Measurements from ENCODE around the gene CXCR5.

DNA sequence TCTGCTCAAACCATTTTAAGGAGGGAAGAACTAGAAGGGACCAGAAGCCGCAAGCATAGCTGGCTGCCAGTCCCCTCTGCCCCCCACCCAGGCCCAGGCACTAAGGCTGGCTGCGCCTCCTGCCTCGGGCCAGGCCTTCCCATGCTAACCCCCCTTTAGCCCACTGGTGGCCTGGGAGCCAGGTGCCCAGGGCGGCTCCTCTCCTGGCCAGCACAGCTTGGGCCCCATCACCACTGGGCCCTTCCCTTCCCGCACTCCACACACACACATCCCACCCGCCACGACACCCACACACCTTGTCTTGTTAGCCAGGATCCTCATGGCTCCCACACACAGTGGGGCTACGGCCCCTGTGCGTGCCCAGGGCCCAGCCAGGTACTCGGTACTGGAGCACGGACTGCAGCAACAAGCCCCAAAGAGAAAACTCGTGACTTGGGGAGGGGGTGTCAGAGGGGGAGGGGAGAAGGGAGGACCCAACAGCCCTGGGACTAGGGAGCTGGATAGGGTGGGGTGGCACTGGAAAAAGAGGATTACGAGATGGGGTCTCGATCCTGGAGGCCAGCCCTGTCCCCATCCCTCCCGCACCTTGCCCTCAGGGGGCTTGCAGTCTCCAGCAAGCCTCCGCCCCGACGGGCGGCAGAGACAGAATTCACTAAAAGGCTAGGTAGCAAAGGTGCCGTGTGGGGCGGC is 26.1 kb downstream of the CXCR5 start:
- TF ChIP-seq, protein P1, sequence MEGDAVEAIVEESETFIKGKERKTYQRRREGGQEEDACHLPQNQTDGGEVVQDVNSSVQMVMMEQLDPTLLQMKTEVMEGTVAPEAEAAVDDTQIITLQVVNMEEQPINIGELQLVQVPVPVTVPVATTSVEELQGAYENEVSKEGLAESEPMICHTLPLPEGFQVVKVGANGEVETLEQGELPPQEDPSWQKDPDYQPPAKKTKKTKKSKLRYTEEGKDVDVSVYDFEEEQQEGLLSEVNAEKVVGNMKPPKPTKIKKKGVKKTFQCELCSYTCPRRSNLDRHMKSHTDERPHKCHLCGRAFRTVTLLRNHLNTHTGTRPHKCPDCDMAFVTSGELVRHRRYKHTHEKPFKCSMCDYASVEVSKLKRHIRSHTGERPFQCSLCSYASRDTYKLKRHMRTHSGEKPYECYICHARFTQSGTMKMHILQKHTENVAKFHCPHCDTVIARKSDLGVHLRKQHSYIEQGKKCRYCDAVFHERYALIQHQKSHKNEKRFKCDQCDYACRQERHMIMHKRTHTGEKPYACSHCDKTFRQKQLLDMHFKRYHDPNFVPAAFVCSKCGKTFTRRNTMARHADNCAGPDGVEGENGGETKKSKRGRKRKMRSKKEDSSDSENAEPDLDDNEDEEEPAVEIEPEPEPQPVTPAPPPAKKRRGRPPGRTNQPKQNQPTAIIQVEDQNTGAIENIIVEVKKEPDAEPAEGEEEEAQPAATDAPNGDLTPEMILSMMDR (conservative IDR thresholded peaks at IDR 0.05; ENCODE audit: low read depth, low read length), result no peak
- TF ChIP-seq EZH2 (IDR thresholded peaks at IDR 0.05; ENCODE audit: low read length, unreplicated experiment), result no peak
